Kidney epithelial cell (primary cell): ENCODE results near the gene ZNF239. TPM values are rescaled to one million over a fixed set of nuclear protein-coding genes. Genes with fewer than 3 reads are reported as not detected.

ENCODE experiments used
- DNase-seq: peaks from one replicate; pipeline ENCODE4 v3.0.0-alpha.2; 2010; ENCODE audit warnings: low read depth
- H3K27me3 ChIP-seq: 2 replicates; pipeline ENCODE4 v1.6.0; 2011; ENCODE audit warnings: low read length; ENCODE audit not compliant: control insufficient read depth, insufficient read depth
- H3K36me3 ChIP-seq: 2 replicates; pipeline ENCODE4 v1.5.1; 2011; ENCODE audit warnings: low read length; ENCODE audit not compliant: control insufficient read depth, insufficient read depth
- H3K4me3 ChIP-seq: 2 replicates; pipeline ENCODE4 v1.5.1; 2011; ENCODE audit warnings: low read depth, mild to moderate bottlenecking, control low read depth, low read length
- total RNA-seq: library from RNA; depleted of rRNA; stranded (reverse); fragments of >200 nt; gene quantifications from 2 replicates; pipeline ENCODE4 v1.2.3, GENCODE V29; 2015
- TF ChIP-seq, protein P1 (sequence below): IDR thresholded peaks from 2 replicates; pipeline ENCODE4 v1.5.1; 2011; ENCODE audit warnings: mild to moderate bottlenecking, moderate library complexity, low read length, control low read depth, inconsistent platforms; ENCODE audit not compliant: insufficient read depth, poor library complexity, severe bottlenecking

ZNF239 gene
- 7.3 and 8.4 TPM in 2 replicates for total RNA-seq

DNA sequence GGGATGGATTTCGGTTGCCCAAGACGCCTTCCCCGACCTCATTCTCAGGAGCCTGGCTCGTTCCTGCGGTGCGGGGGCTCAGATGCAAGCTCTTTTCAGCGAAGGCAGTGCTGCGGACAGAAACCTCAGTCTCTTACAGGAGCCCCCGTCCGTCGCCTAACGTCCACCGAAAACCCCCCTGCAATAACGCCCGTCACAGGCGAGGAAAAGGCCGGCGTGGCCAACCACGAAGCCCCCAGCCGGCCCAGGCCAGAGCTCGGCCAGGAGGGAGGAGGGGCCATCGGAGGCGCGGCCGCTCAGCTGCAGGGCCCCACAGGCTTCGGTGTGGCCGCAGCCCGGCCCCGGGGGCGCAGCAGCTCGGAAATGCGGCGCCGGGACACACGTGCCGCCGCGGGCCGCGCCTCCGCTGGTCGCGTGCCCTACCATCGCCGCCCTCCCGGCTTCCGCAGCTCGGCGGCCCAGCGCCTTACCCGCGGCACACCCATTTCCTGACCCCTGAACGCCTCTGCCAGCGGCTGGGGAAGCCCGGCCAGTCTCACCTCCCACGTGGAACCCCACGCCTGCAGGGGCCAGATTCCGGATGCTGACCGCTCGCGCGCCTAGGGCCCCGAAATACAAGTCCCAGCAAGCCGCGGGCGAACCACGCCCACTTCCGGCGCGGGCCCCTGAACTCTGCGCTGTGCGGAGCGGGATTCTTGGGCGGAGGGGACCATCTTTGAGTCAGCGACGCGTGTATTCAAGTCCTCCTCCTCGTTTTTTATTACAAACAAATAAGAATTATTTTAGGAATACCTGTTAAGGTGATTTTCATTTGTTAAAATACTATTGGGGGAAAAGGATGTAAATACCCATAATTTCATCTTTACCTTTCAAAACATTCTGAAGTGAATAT, at the start of gene ZNF239:
Gene ZNF239 (minus strand): TSS at position 616 of the 892 bp plus-strand sequence. CDS start 16,537 bp downstream, outside the sequence.
- H3K36me3 ChIP-seq = no peaks in the 10 kb centered on the region
- TF ChIP-seq, protein P1, sequence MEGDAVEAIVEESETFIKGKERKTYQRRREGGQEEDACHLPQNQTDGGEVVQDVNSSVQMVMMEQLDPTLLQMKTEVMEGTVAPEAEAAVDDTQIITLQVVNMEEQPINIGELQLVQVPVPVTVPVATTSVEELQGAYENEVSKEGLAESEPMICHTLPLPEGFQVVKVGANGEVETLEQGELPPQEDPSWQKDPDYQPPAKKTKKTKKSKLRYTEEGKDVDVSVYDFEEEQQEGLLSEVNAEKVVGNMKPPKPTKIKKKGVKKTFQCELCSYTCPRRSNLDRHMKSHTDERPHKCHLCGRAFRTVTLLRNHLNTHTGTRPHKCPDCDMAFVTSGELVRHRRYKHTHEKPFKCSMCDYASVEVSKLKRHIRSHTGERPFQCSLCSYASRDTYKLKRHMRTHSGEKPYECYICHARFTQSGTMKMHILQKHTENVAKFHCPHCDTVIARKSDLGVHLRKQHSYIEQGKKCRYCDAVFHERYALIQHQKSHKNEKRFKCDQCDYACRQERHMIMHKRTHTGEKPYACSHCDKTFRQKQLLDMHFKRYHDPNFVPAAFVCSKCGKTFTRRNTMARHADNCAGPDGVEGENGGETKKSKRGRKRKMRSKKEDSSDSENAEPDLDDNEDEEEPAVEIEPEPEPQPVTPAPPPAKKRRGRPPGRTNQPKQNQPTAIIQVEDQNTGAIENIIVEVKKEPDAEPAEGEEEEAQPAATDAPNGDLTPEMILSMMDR = no peak
- peak within 1 kb of the TSS; percentile 58 for H3K4me3 ChIP-seq
- no peaks in the 10 kb centered on the region for H3K27me3 ChIP-seq
- peak; percentile 55 for DNase-seq

DNA sequence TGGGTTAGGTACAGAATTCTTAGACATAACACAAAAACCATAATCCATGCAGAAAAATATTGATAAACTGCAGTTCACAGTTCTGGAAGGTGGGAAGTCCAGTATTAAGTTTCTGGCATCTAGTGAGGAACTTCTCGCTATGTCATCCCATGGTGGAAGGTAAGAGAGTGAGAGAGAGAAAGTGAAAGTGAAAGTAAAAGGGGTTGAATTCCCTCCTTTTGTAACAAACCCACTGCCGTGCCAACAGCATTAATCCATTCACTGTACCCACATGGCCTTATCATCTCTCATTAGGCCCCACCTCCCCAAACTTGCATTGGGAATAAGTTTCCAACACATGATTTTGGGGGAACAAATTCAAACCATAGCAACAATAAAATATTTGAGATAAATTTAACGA, 48.9 kb upstream of the ZNF239 start:
- no peak overlapping the region for H3K4me3 ChIP-seq
- H3K36me3 ChIP-seq = no peaks in the 10 kb centered on the region
- no peak for DNase-seq
- no peaks in the 10 kb centered on the region for H3K27me3 ChIP-seq
- TF ChIP-seq, protein P1 = no peak

DNA sequence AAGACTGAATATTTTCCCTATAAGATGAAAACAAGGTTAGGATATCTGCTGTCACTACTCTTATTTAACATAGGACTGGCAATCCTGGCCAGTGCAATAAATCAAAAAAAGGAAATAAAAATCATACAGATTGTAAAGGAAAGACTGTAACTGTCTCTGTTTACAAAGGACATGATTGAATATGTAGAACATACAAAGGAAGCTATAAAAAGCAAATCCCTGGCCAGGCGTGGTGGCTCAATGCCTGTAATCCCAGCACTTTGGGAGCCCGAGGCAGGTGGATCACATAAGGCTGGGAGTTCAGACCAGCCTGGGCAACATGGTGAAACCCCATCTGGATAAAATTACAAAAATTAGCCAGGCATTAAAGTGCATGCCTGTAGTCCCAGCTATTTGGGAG, 47.6 kb upstream of the ZNF239 start:
- H3K4me3 ChIP-seq = no peak overlapping the region
- H3K36me3 ChIP-seq = no peaks in the 10 kb centered on the region
- no peaks in the 10 kb centered on the region for H3K27me3 ChIP-seq
- no peak for DNase-seq
- TF ChIP-seq, protein P1 = no peak

DNA sequence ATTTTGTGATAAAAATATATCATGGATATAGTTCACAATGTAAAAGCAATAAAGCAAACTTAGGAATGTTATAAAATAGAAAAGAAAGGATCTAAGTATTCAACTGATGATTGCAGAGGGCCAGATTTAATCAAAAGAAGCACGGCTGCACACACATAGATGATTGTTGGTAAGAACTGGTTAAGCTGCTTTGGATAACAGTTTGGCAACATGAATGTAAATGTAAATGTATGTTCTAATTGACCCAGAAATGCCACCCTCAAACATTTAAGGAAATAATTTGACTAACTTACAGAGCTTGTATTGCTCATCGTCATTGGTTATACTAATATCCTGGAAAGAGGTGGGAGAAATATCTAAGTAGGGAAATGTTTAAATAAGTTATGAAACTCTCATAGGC, 45.0 kb upstream of the ZNF239 start:
- no peaks in the 10 kb centered on the region for H3K36me3 ChIP-seq
- H3K27me3 ChIP-seq = no peaks in the 10 kb centered on the region
- TF ChIP-seq, protein P1 = no peak
- no peak overlapping the region for H3K4me3 ChIP-seq
- no peak for DNase-seq

DNA sequence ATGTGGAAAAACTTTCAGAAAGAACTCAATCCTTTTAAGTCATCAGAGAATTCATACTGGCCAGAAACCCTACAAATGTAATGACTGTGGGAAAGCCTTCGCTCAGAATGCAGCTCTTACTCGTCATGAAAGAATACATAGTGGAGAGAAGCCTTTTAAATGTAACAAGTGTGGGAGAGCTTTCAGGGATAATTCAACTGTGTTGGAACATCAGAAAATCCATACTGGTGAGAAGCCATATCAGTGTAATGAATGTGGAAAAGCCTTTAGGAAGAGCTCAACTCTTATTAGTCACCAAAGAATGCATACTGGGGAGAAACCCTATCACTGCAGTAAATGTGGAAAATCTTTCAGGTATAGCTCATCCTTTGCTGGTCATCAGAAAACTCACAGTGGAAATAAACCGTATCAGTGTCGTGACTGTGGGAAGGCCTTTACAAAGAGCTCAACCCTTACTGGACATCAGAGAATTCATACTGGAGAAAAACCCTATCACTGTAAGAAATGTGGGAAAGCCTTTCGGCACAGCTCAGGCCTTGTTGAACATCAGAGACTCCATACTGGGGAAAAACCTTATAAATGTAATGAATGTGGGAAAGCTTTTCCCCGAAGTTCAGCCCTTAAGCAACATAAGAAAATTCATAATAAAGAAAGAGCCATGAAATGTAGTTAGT, 42.4 kb upstream of the ZNF239 start:
- TF ChIP-seq, protein P1 = no peak
- Histone ChIP-seq H3K4me3 (no peak overlapping the region), H3K36me3 (no peaks in the 10 kb centered on the region), H3K27me3 (no peaks in the 10 kb centered on the region)
- DNase-seq = no peak
